ENCODE measurements around the gene RSAD2.
"Not testable (repeated sequence)": the region's sequence is repeated elsewhere in the genome, so short reads cannot be mapped to it uniquely, and the experiment has no call there.

Gene RSAD2

GRCh38 chr2:6864923-6865345 lies 12.6 kb upstream of the RSAD2 start:
- no peak for DNase-seq

GRCh38 chr2:6865346-6866274 lies 12.0 kb upstream of the RSAD2 start, which contains the start of gene CMPK2:
CMPK2 (minus strand) TSS chr2:6865907; CDS start chr2:6865696, 211 bp downstream.
- peak; percentile 83 for DNase-seq

GRCh38 chr2:6866275-6866671 lies 11.3 kb upstream of the RSAD2 start:
- DNase-seq, result peak; percentile 29

- no peak for DNase-seq
These were observed 10.6 kb upstream of the RSAD2 start for GRCh38 chr2:6866982-6867381.

DNA sequence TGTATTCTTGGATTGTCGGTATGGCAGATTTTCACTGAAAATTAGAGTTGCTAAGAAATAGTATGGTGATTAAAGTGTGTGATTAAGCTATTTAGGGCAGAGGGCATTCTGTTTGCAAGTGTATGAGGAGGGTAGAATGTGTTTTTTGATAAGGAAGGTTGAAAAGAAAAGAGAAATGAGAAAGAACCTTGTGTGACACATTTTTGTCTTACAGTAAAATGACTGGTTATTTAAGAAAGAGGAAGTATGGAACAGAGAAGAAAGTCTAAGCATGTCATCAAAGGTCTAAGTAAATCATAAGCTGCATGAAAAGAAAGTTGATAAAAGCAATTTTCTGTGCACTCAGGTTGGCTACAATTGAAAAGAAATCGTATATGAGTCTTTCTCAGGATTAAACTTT lies 5.2 kb upstream of the RSAD2 start:
- no peak for DNase-seq

- DNase-seq, result no peak
These were observed 3.5 kb upstream of the RSAD2 start for GRCh38 chr2:6874032-6874431.

- no peak for DNase-seq
These were observed 1.3 kb upstream of the RSAD2 start for GRCh38 chr2:6876309-6876708.

DNA sequence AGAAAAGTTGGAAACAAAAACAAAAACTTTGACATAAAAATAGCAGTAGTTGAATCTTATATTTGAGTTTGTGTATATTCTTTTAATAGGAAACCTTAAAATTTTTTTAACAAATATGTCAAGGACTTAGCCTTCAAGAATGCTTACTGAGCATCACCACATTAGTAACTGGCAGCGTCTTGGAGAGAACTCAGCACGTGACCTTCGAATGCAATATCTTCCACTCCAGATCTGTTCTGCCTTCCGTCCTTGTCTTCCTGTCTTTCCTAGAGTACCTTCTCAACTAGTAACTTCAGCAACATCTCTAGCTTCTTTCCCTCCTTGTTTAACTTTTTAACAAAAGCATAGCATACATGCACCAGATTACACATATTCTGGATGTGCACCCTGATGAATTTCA lies 972 bp downstream of the RSAD2 start:
- no peak for DNase-seq

DNA sequence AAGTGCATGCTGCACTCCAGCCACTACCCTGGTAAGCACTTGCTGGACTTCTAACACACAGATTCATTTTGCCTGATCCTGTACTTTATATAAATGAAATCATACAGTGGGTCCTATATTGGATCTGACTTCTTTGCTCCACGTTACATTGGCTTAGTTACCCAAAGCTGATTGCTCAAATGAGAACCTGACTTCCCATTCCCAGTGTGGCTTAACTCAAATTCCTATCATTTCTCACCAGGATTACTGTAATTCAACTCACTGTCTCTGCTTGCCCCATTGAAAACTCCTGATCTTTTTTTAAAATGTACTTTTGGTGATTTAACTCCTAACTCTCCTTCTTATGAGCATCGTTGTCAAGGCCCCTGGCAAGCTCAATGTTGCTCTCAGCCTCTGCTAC lies 1.4 kb downstream of the RSAD2 start:
- no peak for DNase-seq

GRCh38 chr2:6880200-6880733 lies 2.7 kb downstream of the RSAD2 start:
- DNase-seq, result peak; percentile 34

GRCh38 chr2:6881046-6881445 lies 3.5 kb downstream of the RSAD2 start:
- no peak for DNase-seq

DNA sequence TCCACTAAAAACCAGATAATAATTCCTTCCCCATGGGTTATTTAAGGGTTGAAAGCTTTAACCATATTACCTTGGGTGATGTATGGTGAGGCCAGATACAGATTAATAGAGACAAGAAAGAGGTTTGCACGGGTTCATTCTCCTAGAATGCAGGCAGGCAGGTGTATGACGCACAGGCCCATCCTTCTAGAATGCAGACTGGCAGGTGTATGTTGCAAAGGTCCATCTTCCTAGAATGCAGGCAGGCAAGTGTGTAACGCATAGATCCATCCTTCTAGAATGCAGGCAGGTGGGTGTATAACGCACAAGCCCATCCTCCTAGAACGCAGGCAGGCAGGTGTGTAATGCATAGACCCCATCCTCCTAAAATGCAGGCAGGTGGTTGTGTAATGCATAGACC lies 3.9 kb downstream of the RSAD2 start:
- DNase-seq, result no peak

DNA sequence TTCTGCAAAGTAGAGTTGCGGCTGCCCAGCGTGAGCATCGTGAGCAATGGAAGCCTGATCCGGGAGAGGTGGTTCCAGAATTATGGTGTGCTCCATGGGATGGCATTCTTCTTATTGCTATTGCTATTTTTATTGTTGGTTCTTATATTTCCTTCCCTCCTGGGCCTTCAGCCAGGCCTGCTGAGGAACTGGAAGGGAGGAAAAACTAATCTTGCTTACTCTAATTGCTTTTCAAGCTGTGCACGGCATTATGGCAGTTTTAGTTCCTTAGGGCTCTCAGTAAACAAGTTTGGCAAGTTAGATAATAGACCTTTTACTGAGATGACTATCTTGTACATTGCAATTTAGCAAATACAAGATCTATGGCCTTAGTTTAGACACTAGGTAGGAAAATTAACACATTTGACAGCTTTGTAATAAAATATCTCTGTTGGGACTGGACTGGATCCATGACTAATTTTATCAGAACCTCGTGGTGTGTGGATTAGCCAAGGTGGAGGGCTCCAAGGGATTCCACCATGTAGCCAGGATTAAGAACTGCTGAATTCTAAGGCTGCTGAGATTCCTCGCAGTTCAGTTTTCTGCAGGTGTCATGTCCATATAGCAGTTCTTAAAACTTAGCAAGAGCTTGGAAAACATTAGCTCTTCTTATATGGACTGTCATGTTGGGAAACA lies 6.0 kb downstream of the RSAD2 start:
- DNase-seq, result no peak

GRCh38 chr2:6885551-6885950 lies 8.0 kb downstream of the RSAD2 start:
- DNase-seq, result no peak

- DNase-seq, result no peak
These were observed 8.4 kb downstream of the RSAD2 start for GRCh38 chr2:6885968-6886367.

DNA sequence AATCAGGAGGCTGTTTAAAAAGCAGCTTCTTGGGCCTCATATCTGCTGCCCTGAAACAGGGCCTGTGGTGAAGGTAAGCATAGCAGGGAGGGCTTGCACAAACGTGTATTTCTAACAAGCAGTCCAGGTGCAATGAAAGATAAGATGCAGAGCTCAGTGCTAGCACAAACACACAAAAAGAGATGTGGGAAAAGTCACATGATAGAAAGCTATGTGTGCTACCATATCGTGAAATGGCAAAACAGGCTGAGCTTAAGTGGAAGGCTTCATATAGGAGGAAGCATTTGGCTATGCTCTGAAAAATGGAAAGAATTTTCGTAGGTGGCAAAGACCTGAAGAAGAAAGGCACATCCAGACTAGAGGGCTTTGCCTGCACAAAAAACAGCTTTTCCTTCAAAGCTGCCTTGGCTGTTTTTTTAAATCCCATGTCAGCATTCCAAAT lies 10.2 kb downstream of the RSAD2 start:
- DNase-seq, result no peak

- no peak for DNase-seq
These were observed 11.1 kb downstream of the RSAD2 start for GRCh38 chr2:6888724-6889123.

DNA sequence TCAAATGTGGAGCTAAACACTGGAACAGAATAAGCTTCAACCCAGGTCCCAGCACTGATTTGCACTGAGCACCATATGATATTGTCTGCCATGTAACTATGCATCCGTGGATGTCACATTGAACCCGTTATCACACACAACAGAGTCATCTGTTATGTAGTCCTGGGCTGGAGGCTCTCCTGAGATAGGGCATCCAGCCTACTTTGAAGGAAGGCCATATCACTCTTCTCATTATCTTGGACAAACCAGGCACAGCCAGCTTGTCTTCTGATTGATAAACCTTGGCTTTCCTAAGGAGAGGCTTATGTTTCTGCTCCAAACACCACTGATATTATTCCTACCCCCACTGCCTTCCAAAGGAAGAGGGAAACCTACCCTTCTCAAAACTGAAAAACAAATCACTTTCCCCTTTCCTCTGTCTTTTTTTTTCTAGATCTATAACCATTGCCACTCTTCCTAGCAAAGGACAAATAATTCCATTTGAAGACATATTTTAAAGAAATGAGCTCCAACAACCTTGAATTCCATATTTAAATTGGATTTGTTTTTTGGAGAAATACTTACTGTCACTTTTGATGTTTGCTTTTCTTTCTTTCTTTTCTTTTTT lies 16.4 kb downstream of the RSAD2 start:
- DNase-seq, result no peak

DNA sequence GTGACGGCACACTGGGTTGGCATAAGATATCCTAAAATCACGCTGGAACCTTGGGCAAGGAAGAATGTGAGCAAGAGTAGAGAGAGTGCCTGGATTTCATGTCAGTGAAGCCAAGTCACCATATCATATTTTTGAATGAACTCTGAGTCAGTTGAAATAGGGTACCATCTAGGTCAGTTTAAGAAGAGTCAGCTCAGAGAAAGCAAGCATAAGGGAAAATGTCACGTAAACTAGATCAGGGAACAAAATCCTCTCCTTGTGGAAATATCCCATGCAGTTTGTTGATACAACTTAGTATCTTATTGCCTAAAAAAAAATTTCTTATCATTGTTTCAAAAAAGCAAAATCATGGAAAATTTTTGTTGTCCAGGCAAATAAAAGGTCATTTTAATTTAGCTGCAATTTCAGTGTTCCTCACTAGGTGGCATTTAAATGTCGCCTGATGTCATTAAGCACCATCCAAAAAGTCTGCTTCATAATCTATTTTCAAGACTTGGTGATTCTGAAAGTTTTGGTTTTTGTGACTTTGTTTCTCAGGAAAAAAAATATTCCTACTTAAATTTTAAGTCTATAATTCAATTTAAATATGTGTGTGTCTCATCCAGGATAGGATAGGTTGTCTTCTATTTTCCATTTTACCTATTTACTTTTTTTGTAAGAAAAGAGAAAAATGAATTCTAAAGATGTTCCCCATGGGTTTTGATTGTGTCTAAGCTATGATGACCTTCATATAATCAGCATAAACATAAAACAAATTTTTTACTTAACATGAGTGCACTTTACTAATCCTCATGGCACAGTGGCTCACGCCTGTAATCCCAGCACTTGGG lies 19.6 kb downstream of the RSAD2 start:
- DNase-seq, result peak; percentile 36

DNA sequence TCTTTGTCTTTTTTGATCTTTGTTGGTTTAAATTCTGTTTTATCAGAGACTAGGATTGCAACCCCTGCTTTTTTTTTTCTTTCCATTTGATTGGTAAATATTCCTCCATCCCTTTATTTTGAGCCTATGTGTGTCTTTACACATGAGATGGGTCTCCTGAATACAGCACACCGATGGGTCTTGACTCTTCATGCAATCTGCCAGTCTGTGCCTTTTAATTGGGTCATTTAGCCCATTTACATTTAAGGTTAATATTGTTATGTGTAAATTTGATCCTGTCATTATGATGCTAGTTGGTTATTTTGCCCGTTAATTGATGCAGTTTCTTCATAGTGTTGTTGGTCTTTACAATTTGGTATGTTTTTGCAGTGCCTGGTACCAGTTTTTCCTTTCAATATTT lies 25.0 kb downstream of the RSAD2 start:
- DNase-seq, result not testable (repeated sequence)

DNA sequence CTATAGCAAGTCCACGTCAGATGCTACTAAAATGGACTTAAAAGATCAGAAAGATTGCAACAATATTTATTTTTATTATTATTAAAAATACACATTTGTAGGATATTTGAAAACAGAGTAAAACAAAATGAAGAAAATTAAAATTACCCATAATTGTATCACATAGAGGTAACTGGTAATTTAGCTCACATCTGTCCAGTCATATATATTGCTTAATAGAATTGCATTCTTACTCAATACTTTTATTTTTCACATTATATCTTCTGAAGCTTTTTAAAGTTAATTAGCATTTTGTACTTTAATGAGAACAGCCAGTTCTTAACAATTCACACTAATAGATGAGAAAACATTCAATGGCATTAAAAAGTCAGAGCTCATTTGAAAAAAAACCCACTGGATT lies 28.1 kb downstream of the RSAD2 start:
- DNase-seq, result no peak

DNA sequence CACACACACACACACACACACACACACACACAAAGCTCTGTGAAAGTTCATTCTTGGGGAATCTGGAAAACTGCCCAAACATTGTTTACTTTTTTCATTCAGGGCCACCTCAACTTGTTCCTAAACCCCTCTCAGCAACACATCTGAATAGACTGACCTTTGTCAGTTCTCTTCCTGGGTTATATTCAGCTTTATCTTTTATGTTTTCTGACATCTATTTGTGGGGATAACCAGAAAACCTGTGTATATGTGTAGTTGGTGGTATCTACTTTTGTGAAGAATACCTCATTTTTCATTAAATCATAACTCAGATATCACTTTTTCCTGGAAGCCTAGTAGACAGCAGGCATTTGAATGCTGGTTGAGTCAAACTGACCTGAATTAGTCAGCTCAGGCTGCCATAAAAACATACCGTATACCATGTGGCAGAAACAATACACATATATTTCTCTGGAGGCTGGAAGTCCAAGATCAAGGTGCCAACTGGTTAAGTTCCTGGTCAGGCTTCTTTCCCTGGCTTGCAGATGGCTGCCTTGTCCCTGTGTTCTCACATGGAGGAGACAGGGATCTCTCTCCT lies 28.7 kb downstream of the RSAD2 start:
- DNase-seq, result no peak
